GM19463 (cell line): Measurements from ENCODE around the gene PITPNM3.

ENCODE experiments used
- ATAC-seq: cut with Tn5 transposase; IDR thresholded peaks from one replicate; pipeline ENCODE4 v1.9.1; 2021; ENCODE audit warnings: mild to moderate bottlenecking, moderate library complexity; ENCODE audit not compliant: unreplicated experiment

The PITPNM3 gene

GRCh38 chr17:6503641-6504195, 52.6 kb downstream of the PITPNM3 start:
- ATAC-seq, result no peak

DNA sequence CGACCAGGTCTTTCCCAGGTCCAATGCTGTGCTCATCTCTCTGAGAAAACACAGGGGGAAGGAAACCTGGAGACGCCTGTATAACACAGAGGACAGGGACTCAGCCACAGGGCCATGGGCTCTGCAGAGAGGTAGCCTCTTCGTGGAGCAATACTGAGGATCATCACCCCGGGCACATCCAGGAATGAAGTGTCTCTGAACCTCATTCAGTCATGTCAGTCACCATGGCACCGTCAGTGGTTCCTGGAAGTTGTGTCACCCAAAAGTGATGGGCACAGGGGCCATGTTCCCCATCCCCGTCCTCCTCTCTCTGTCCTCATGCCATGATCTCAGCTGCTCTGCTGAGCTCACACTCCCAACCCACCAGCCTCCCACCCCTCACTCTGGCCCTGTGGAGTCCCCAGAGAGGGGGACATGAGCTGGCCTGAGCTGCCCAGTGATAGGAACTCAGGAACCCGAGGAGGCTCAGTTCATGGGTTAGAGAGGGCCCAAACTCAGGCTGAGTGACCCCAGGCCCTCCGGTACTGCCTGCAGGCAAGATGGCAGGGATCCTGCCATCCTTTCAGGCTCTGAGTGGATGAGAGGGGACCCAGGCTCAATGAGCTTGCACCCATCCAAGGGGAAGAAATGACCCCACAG, 53.4 kb downstream of the PITPNM3 start:
- no peak for ATAC-seq

GRCh38 chr17:6502142-6502541, 54.2 kb downstream of the PITPNM3 start:
- ATAC-seq, result no peak

DNA sequence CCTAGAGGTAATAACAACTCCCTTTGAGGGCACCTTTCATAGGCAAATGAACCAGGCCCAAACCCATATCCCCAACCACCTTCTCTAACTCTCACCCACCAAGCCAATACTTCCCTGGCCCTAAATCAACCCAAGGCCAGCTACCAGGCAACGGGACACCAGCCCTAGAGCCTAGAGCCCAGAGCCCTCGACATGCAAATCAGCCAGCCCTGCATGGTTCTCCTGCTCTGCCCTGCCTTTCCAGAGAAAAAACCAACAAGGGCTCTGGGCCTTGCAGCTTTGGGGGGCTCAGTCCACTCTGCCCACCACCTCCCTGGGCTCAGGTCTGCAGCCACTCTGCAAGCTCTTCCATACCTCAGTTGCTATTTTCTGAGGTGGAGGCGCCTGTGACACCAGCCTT, 55.0 kb downstream of the PITPNM3 start:
- ATAC-seq, result no peak

DNA sequence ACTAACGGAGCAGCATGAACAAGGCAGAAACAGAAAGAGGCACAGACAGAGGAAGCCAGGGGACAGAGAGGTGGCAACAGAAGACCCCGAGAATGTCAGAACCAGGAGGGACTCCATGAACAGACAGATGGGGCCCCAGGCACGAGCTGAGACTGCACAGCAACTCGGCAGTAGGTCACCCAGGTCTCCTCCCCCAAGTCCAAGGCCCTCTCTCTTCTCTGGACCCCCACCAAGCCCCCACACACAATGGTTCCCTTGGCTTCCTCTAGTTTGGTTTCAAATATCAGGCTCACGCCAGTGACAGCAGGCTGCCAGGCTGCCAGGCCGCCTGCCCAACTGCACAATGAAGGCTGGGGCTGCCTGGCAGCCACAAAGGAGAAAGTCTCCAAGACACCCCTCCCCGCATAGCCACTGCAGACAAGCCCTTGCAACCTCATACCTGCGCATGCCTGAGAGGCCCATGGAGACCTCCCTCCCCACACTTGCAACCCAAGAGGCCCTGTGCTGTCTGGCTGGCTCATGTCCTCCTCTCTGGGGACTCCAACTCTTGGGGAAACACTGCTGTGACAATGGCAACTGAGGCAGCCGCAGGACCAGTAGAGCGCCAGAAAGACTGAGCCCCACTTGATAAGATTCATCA, 57.3 kb downstream of the PITPNM3 start:
- ATAC-seq, result no peak

DNA sequence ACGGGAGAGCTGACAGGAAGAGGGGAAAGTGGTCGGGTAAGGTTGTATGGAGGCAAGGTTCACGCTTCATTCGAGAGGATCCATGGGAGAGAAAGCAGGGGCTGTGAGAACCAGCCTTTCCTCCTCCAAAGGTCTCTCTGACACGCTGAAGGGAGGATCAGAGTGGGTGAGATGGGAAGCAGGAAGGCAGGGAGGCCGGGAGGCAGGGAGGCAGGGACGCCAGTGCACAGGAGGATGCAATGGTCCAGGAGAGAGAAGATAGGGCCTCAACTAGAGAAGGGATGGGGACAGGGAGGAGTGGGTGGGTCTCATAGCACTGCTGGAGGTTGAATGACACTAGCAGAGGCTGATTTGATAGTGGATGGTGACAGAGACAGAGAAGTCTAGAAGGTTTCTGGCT, 58.0 kb downstream of the PITPNM3 start:
- ATAC-seq, result no peak

GRCh38 chr17:6497496-6498221, 58.7 kb downstream of the PITPNM3 start:
- ATAC-seq, result no peak

DNA sequence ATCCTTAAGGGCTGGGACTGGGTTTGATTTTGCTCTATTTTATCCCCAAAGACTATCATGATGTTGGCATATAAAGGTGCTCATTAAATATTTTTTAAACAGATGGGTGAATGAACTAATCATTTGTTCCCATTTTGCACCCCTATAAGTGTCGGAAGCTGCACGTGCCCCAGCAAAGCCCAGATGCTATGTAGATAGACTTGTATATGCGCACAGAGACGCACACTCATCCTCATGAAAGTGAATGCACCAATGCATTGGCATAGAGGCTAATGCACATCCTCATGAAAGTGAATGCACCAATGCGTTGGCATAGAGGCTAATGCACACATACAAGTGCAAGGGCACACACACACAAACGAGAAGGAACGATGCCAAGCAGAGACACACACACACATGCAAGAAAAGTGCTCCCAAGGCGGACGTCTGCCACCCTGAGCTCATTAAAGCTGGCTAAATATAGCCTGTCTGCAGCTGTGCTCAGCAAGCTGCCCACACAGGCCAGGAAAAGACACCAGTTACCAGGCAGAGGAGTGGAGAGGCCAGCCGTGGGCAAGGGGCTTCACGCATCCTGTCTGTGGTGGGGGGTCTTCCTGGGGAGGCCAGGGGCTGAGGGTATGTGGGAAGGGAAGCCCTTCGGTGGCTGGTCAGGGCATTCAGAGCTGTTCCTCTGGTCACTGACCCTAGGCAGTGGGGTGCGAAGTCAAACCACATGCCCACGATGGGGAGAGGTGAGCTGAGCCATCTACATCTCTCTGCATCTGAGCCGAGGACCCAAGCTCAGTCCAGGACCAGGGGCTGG, 59.5 kb downstream of the PITPNM3 start:
- no peak for ATAC-seq

- ATAC-seq, result no peak
These were observed 60.3 kb downstream of the PITPNM3 start for GRCh38 chr17:6496116-6496481.

GRCh38 chr17:6495450-6496115, 60.8 kb downstream of the PITPNM3 start:
- ATAC-seq, result no peak

GRCh38 chr17:6494239-6494941, 62.0 kb downstream of the PITPNM3 start:
- ATAC-seq, result no peak

DNA sequence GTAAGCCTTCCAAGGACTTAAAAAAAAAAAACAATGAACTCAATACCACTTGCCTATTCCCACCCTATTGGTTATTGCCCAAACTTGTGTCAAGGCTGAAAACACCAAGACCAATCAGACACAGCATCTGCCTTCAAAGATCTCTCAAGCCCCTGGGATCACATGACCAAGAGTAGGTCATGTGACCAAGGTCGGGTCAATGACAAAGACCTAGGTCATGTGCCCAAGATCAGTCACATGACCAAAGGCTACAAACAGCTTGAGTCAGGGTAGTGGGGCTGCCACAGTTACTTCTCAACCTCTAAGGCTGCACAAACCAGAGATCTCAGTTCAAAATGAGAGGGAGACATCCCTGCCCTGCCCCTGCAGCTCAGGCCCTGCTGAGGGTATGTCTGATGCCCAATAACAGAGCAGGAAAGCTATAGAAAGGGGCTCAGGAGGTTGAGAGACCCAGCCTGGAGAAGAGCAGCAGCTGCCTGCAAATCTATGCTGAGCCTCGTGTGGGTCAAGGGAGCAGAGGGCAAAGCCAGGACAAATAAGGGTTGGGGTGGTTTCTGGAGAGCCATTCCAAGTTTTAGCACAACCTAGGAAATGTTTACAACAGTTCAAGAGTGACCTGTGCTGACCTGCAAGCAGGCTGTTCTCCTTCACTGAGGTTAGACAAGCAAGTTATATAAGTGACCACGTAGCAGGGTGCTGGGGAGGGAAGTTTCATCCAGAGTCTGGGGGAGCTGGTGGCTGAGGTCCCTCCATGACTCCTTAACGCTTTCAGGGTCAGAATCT, 63.3 kb downstream of the PITPNM3 start:
- no peak for ATAC-seq

DNA sequence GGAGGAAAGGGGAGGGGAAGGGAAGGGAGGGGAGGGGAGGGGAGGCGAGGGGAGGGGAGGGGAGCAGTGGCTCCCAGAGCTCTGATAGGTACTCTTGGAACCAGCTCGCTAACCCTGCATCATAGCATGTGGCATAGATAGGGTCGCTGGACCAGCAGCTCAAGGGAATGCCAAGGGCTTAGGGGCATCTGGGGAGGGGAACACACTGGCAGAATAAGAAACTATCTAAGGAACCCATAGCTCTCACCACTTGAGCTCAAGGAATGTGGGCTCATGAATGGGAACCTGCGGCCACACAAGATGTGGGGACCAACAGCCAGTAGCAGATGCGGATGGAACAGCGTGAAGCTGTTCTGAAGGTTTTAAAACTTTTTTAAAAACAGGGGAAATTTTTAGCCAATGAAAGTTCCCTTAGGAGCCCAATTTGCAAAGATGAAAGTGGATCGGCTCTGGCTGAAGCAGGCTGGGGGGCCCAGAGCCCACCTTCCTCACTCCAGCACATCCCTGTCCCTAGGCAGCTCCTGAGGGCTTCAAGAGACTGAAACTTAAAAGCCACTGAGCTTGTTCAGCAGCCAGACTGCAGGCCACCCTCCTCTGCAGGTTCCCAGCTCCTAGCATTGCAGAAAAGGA, 65.2 kb downstream of the PITPNM3 start:
- ATAC-seq, result no peak

- ATAC-seq, result no peak
These were observed 67.3 kb downstream of the PITPNM3 start for GRCh38 chr17:6489016-6489550.

- no peak for ATAC-seq
These were observed 68.3 kb downstream of the PITPNM3 start for GRCh38 chr17:6488008-6488539.

DNA sequence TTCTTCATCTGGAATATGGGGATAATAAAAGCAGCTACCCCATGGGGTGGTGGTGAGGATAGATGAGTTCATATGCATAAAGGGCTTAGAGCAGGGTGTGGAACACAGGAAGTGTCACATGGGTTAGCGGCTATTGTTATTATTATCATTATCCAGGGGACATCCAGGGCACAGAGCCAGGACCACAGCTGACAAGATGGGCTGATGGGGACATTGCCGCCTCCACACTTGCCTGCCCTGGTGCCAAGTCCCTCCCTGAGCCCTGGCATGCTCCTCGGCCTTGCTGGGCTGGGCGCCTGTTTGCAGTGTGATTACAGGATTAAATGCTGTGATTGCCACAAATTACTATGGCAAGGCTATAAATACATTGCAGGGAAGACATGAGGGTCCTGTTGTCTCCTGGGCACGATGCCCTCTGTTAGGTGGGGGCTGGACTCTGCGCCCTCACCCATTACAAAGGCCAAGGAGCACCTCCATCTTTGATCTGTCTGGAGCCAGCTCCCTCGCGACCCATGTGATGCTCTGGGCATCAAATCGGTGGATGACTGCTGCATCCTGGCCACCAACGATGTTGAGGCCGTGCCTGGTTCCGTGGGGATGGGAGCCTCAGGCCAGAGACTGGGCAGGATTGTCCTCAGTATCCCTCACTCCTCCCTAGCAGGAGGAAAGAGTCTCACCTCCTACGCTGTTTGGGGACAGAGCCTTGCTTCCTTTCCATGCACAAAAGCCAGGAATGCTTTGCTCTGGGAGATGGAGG, 68.9 kb downstream of the PITPNM3 start:
- ATAC-seq, result no peak

GRCh38 chr17:6485646-6486412, 70.5 kb downstream of the PITPNM3 start:
- no peak for ATAC-seq
